HEK293 (cell line): ENCODE data around the gene TRIAP1.

Source experiments
- CTCF ChIA-PET: fragments of 350-600 bp; formaldehyde crosslinking; extraction: SDS; loops from one replicate; lab custom pipeline; 2021; ENCODE audit warnings: antibody characterized with exemption; lab: Yijun Ruan, JAX
- POLR2A ChIA-PET: fragments of 300-600 bp; formaldehyde crosslinking; extraction: SDS; loops from one replicate; lab custom pipeline; 2020; ENCODE audit warnings: antibody characterized with exemption, inconsistent platforms; lab: Yijun Ruan, JAX
- H3K27ac ChIP-seq: fragments of 200-500 bp; sonication (Bioruptor generic); 2 replicates; pipeline ENCODE4 v1.5.1; 2014; ENCODE audit warnings: low read depth, low read length, control low read depth, inconsistent platforms; ENCODE audit errors: extremely low read depth
- H3K36me3 ChIP-seq, 2 experiments: fragments of 200-500 bp in 1 of 2; sonication (Bioruptor generic) in 1 of 2; 1 replicate in 1 of 2; 2 replicates in 1 of 2; pipeline ENCODE4 v1.5.1; 2014 to 2017; ENCODE audit warnings: inconsistent platforms in 2 of 2, low read length in 2 of 2; ENCODE audit not compliant: control insufficient read depth in 2 of 2, insufficient read depth in 1 of 2
- H3K4me1 ChIP-seq: fragments of 200-500 bp; sonication (Bioruptor generic); 2 replicates; pipeline ENCODE4 v1.5.1; 2014; ENCODE audit warnings: mild to moderate bottlenecking, low read length, inconsistent platforms; ENCODE audit not compliant: control insufficient read depth, insufficient read depth
- H3K4me3 ChIP-seq: 2 replicates; pipeline ENCODE4 v1.5.1; 2011; ENCODE audit warnings: low read depth, mild to moderate bottlenecking, control low read depth, low read length, moderate library complexity
- H3K9me3 ChIP-seq: fragments of 200-500 bp; sonication (Bioruptor generic); 2 replicates; pipeline ENCODE4 v1.5.1; 2014; ENCODE audit warnings: low read depth, low read length, inconsistent platforms; ENCODE audit not compliant: control insufficient read depth, insufficient read depth
- HOXD13 ChIP-seq: sonication (generic); formaldehyde crosslinking; IDR thresholded peaks from 2 replicates; pipeline ENCODE4 v1.8.0; 2022; ENCODE audit warnings: missing genetic modification reagents, borderline replicate concordance
- MYNN ChIP-seq: fragments of 450-650 bp; formaldehyde crosslinking; IDR thresholded peaks from 2 replicates; pipeline ENCODE4 v1.5.1; 2016; ENCODE audit warnings: missing biosample characterization, missing genetic modification characterization, borderline replicate concordance
- REST ChIP-seq: fragments of 450-650 bp; formaldehyde crosslinking; IDR thresholded peaks from 2 replicates; pipeline ENCODE4 v1.5.1; 2016; ENCODE audit warnings: missing biosample characterization, missing genetic modification characterization
- SP3 ChIP-seq: fragments of 450-650 bp; formaldehyde crosslinking; IDR thresholded peaks from 2 replicates; pipeline ENCODE4 v1.5.1; 2016; ENCODE audit warnings: missing biosample characterization, missing genetic modification characterization
- SP7 ChIP-seq: fragments of 450-650 bp; formaldehyde crosslinking; IDR thresholded peaks from 2 replicates; pipeline ENCODE4 v1.5.1; 2016; ENCODE audit warnings: missing biosample characterization, missing genetic modification characterization
- ZFHX2 ChIP-seq: fragments of 450-650 bp; formaldehyde crosslinking; conservative IDR thresholded peaks from 2 replicates; pipeline ENCODE4 v1.5.1; 2016; ENCODE audit warnings: missing biosample characterization, missing genetic modification characterization
- ZFP37 ChIP-seq: fragments of 450-650 bp; formaldehyde crosslinking; IDR thresholded peaks from 2 replicates; pipeline ENCODE4 v1.5.1; 2016; ENCODE audit warnings: missing biosample characterization, missing genetic modification characterization
- ZFP69B ChIP-seq: fragments of 450-650 bp; formaldehyde crosslinking; IDR thresholded peaks from 2 replicates; pipeline ENCODE4 v1.5.1; 2016; ENCODE audit warnings: missing biosample characterization, missing genetic modification characterization
- ZNF121 ChIP-seq: fragments of 450-650 bp; formaldehyde crosslinking; IDR thresholded peaks from 2 replicates; pipeline ENCODE4 v1.5.1; 2016; ENCODE audit warnings: missing biosample characterization, missing genetic modification characterization
- ZNF133 ChIP-seq: fragments of 450-650 bp; formaldehyde crosslinking; IDR thresholded peaks from 2 replicates; pipeline ENCODE4 v1.5.1; 2016; ENCODE audit warnings: missing biosample characterization, missing genetic modification characterization
- ZNF16 ChIP-seq: fragments of 450-650 bp; formaldehyde crosslinking; IDR thresholded peaks from 2 replicates; pipeline ENCODE4 v1.5.1; 2016; ENCODE audit warnings: low read depth, missing biosample characterization, missing genetic modification characterization
- ZNF19 ChIP-seq: fragments of 450-650 bp; formaldehyde crosslinking; IDR thresholded peaks from 2 replicates; pipeline ENCODE4; 2016; ENCODE audit warnings: missing biosample characterization, missing genetic modification characterization, low read depth
- ZNF211 ChIP-seq: fragments of 450-650 bp; formaldehyde crosslinking; IDR thresholded peaks from 2 replicates; pipeline ENCODE4 v1.5.1; 2016; ENCODE audit warnings: low read depth, missing biosample characterization, missing genetic modification characterization
- ZNF433 ChIP-seq: fragments of 450-650 bp; formaldehyde crosslinking; IDR thresholded peaks from 2 replicates; pipeline ENCODE4 v1.5.1; 2016; ENCODE audit warnings: missing biosample characterization, missing genetic modification characterization, low read depth
- ZNF560 ChIP-seq: fragments of 450-650 bp; formaldehyde crosslinking; IDR thresholded peaks from 2 replicates; pipeline ENCODE4 v1.5.1; 2017; ENCODE audit warnings: missing biosample characterization, missing genetic modification characterization, borderline replicate concordance
- ZNF629 ChIP-seq: fragments of 450-650 bp; formaldehyde crosslinking; IDR thresholded peaks from 2 replicates; pipeline ENCODE4 v1.5.1; 2017; ENCODE audit warnings: missing biosample characterization, missing genetic modification characterization
- ZNF791 ChIP-seq: fragments of 450-650 bp; formaldehyde crosslinking; IDR thresholded peaks from 2 replicates; pipeline ENCODE4 v1.5.1; 2016; ENCODE audit warnings: missing biosample characterization, missing genetic modification characterization
- ZSCAN16 ChIP-seq: fragments of 450-650 bp; formaldehyde crosslinking; IDR thresholded peaks from 2 replicates; pipeline ENCODE4 v1.5.1; 2016; ENCODE audit warnings: missing biosample characterization, missing genetic modification characterization
- ZXDB ChIP-seq: fragments of 450-650 bp; formaldehyde crosslinking; IDR thresholded peaks from 2 replicates; pipeline ENCODE4 v1.5.1; 2016; ENCODE audit warnings: missing biosample characterization, missing genetic modification characterization
- TF ChIP-seq, protein P1 (sequence below): fragments of 450-650 bp; IDR thresholded peaks from 2 replicates; pipeline ENCODE4 v1.5.1; 2018; ENCODE audit warnings: missing biosample characterization, missing genetic modification characterization
- TF ChIP-seq, protein P2 (sequence below): fragments of 450-650 bp; formaldehyde crosslinking; IDR thresholded peaks from 2 replicates; pipeline ENCODE4 v1.5.1; 2016; ENCODE audit warnings: missing biosample characterization, missing genetic modification characterization, borderline replicate concordance

TRIAP1 gene

DNA sequence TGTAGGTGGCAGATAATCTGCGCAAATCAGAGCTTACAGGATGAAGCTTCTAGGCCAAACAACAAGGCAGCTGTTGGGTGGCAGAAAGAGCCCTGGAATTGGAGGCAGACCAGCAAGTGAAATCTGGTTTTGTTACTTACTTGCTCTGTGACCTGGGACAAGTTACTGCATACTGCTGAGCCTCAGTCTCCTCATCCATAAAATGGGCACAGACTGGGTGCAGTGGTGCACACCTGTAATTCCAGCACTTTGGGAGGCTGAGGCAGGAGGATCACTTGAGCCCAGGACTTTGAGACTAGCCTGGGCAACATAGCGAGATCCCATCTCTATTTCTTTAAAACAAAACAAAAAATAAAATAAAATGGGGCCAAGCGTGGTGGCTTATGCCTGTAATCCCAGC, 39.6 kb downstream of the TRIAP1 start:
- CTCF ChIA-PET: interaction anchor here (0.6 to 2.8 kb wide), 4 partner anchors 21 to 177 kb away, joined by 3 to 11 read pairs (median 6); no protein-coding TSS in a partner anchor
- H3K4me1 ChIP-seq: peaks cover 3% of the 10 kb centered on the region; the same call in 1 of the 2 replicates
- no peak overlapping the region for H3K27ac ChIP-seq
- no peaks in the 10 kb centered on the region for H3K36me3 ChIP-seq
- H3K4me3 ChIP-seq: no peak overlapping the region
- POLR2A ChIA-PET: no interaction called here
- TF ChIP-seq ZFP69B (tag by site-specific recombination) (no peak), ZNF121 (tag by site-specific recombination) (0 out of 2 replicates have a peak, but pooled peaks have one; percentile 49), ZNF211 (tag by site-specific recombination) (no peak), ZNF629 (no peak), ZFHX2 (tag by site-specific recombination) (no peak)
- TF ChIP-seq, protein P1, sequence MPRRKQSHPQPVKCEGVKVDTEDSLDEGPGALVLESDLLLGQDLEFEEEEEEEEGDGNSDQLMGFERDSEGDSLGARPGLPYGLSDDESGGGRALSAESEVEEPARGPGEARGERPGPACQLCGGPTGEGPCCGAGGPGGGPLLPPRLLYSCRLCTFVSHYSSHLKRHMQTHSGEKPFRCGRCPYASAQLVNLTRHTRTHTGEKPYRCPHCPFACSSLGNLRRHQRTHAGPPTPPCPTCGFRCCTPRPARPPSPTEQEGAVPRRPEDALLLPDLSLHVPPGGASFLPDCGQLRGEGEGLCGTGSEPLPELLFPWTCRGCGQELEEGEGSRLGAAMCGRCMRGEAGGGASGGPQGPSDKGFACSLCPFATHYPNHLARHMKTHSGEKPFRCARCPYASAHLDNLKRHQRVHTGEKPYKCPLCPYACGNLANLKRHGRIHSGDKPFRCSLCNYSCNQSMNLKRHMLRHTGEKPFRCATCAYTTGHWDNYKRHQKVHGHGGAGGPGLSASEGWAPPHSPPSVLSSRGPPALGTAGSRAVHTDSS: no peak
- no peaks in the 10 kb centered on the region for H3K9me3 ChIP-seq

GRCh38 chr12:120406069-120406468, 40.1 kb downstream of the TRIAP1 start:
- no peaks in the 10 kb centered on the region for H3K9me3 ChIP-seq
- peaks cover 3% of the 10 kb centered on the region; the same call in 1 of the 2 replicates for H3K4me1 ChIP-seq
- ChIA-PET POLR2A (no interaction called here), CTCF (interaction anchor here (0.6 to 2.8 kb wide), 4 partner anchors 22 to 178 kb away, joined by 3 to 11 read pairs (median 6); no protein-coding TSS in a partner anchor)
- TF ChIP-seq ZNF791: no peak
- no peak for TF ChIP-seq SP7 (tag by site-specific recombination)
- no peak overlapping the region for H3K27ac ChIP-seq
- no peak overlapping the region for H3K4me3 ChIP-seq
- H3K36me3 ChIP-seq: no peaks in the 10 kb centered on the region

DNA sequence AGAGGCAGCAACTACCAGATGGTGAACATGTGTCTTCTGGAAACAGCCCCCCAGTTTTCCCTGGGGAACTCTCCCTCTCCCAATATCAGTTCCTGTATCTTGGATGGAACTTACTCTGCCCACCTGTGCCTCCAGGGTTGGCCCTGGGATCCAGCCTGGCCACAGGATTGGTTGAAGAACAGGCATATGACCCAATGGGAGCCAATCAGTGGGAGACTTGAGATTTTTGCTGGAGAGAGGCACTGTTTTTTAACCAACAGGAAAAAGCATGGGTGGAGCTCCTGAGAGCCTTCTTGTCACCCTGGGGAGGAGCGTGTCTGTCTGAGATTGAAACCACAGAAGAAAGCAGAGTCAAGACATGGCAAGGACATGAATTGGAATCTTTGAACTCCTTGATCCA, 41.9 kb downstream of the TRIAP1 start:
- H3K27ac ChIP-seq: no peak overlapping the region
- TF ChIP-seq HOXD13 (CRISPR knock-in tag) (no peak), ZXDB (tag by site-specific recombination) (no peak), ZNF433 (tag by site-specific recombination) (no peak), ZNF560 (tag by site-specific recombination) (no peak), ZFP37 (tag by site-specific recombination) (no peak)
- no peak overlapping the region for H3K4me3 ChIP-seq
- no peaks in the 10 kb centered on the region for H3K9me3 ChIP-seq
- H3K36me3 ChIP-seq: no peaks in the 10 kb centered on the region
- ChIA-PET POLR2A (no interaction called here), CTCF (interaction anchor here (0.7 kb wide), 1 partner anchor 26 kb away, joined by 3 read pairs; no protein-coding TSS in a partner anchor)
- peaks cover 3% of the 10 kb centered on the region; the same call in 1 of the 2 replicates for H3K4me1 ChIP-seq

DNA sequence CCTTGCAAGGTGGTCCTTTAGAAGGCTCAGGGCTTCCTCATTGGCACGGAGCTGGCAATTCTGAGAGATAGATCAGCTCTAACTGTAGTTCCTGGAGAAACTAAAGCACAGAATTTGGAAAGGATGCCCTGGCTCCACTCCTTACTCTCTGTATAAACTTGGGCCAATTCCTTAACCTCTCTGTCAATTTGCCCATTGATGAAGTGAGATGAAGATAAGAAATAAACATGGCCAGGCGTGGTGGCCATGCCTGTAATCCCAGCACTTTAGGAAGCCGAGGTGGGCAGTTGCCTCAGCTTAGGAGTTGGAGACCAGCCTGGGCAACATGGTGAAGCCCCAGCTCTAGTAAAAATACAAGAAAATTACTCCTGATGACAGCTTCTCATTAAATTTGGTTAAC, 42.3 kb downstream of the TRIAP1 start:
- Histone ChIP-seq H3K4me1 (peaks cover 3% of the 10 kb centered on the region; the same call in 1 of the 2 replicates), H3K27ac (no peak overlapping the region), H3K36me3 (no peaks in the 10 kb centered on the region), H3K9me3 (no peaks in the 10 kb centered on the region), H3K4me3 (no peak overlapping the region)
- ChIA-PET CTCF (interaction anchor here (1.3 kb wide), 1 partner anchor 9 kb away, joined by 5 read pairs; no protein-coding TSS in a partner anchor), POLR2A (no interaction called here)
- TF ChIP-seq MYNN (tag by site-specific recombination): no peak
- TF ChIP-seq ZSCAN16 (tag by site-specific recombination): no peak
- TF ChIP-seq ZFHX2 (tag by site-specific recombination): no peak
- no peak for TF ChIP-seq REST (tag by site-specific recombination)
- TF ChIP-seq ZNF133 (tag by site-specific recombination): no peak
- no peak for TF ChIP-seq SP3
- no peak for TF ChIP-seq ZNF629
- no peak for TF ChIP-seq ZNF19 (tag by site-specific recombination)
- TF ChIP-seq ZNF16 (tag by site-specific recombination): no peak
- TF ChIP-seq, protein P2, sequence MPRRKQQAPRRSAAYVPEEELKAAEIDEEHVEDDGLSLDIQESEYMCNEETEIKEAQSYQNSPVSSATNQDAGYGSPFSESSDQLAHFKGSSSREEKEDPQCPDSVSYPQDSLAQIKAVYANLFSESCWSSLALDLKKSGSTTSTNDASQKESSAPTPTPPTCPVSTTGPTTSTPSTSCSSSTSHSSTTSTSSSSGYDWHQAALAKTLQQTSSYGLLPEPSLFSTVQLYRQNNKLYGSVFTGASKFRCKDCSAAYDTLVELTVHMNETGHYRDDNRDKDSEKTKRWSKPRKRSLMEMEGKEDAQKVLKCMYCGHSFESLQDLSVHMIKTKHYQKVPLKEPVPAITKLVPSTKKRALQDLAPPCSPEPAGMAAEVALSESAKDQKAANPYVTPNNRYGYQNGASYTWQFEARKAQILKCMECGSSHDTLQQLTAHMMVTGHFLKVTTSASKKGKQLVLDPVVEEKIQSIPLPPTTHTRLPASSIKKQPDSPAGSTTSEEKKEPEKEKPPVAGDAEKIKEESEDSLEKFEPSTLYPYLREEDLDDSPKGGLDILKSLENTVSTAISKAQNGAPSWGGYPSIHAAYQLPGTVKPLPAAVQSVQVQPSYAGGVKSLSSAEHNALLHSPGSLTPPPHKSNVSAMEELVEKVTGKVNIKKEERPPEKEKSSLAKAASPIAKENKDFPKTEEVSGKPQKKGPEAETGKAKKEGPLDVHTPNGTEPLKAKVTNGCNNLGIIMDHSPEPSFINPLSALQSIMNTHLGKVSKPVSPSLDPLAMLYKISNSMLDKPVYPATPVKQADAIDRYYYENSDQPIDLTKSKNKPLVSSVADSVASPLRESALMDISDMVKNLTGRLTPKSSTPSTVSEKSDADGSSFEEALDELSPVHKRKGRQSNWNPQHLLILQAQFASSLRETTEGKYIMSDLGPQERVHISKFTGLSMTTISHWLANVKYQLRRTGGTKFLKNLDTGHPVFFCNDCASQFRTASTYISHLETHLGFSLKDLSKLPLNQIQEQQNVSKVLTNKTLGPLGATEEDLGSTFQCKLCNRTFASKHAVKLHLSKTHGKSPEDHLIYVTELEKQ: no peak
